HG03025 (cell line): ENCODE results near the gene BCL2L1.

Source experiments
- ATAC-seq: cut with Tn5 transposase; IDR thresholded peaks from one replicate; pipeline ENCODE4 v1.9.1; 2021; ENCODE audit warnings: mild to moderate bottlenecking, moderate library complexity; ENCODE audit not compliant: unreplicated experiment, low FRiP score

The BCL2L1 gene

DNA sequence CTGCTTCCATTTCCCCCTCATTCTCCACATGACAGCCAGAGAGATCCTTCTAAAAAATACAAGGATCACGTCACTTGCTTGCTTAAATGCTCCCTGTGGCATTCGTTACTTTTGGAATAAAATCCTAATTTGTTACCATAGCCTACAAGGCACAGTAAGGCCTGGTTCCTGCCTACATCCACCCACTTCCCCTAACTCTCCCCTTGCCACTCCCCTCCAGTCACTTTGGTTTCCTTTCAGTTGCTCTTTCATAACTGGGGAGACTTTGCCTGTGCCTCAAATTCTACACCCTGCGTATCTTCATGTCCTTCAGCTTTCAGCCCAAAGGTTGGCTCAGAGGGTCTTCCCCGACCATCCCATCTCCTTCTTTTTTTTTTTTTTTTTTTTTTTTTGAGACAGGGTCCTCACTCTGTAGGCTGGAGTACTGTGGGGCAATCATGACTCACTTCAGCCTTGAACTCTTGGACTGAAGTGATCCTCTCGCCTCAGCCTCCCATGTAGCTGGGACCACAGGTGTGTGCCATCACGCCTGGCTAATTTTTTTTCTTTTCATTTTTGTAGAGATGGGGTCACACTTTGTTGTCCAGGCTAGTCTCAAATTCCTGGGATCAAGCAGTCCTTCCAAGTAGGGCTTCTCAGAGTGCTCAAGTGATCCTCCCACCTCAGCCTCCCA is 105.1 kb downstream of the BCL2L1 start:
- no peak for ATAC-seq

- no peak for ATAC-seq
Observed at GRCh38 chr20:31615416-31615815, 107.3 kb downstream of the BCL2L1 start.
